Lung (tissue), 12 donors: ENCODE results near the gene NTF3. TPM values are rescaled to one million over a fixed set of nuclear protein-coding genes. Genes with fewer than 3 reads are reported as not detected.
A peak's percentile ranks its signal among the peaks of the same experiment; 100 is the strongest.

Experiments used
- ATAC-seq: fragments of 200-7000 bp; cut with Tn5 transposase; one replicate; pipeline ENCODE4 v1.9.1; 2020; ENCODE audit warnings: moderate number of reproducible peaks; ENCODE audit not compliant: insufficient read depth, low FRiP score
- DNase-seq, 3 donors: peaks; one replicate each; pipeline ENCODE4 v3.0.0-alpha.2; 2013 to 2017
- H3K27ac ChIP-seq, 2 donors: one replicate each; pipeline ENCODE4 v1.5.1; 2013; ENCODE audit warnings: mild to moderate bottlenecking in 2 of 2, moderate library complexity in 2 of 2, control low read depth in 1 of 2, inconsistent platforms in 1 of 2, low read depth in 1 of 2, low read length in 1 of 2
- H3K27me3 ChIP-seq, 3 donors: one replicate each; pipeline ENCODE4 v1.5.1; 2013; ENCODE audit warnings: low read length in 2 of 3; ENCODE audit not compliant: control insufficient read depth in 3 of 3, insufficient read depth in 3 of 3
- H3K36me3 ChIP-seq, 4 donors: one replicate each; pipeline ENCODE4 v1.5.1; 2013; ENCODE audit warnings: low read length in 4 of 4, mild to moderate bottlenecking in 1 of 4, moderate library complexity in 1 of 4; ENCODE audit not compliant: control insufficient read depth in 4 of 4, insufficient read depth in 4 of 4
- H3K4me1 ChIP-seq, 5 donors: one replicate each; pipeline ENCODE4 v1.5.1; 2013; ENCODE audit warnings: low read length in 5 of 5, mild to moderate bottlenecking in 2 of 5, moderate library complexity in 1 of 5; ENCODE audit not compliant: control insufficient read depth in 5 of 5, insufficient read depth in 5 of 5
- H3K4me3 ChIP-seq: one replicate; pipeline ENCODE4 v1.5.1; 2013; ENCODE audit warnings: mild to moderate bottlenecking, control low read depth, moderate library complexity
- H3K9ac ChIP-seq, 2 donors: one replicate each; pipeline ENCODE4 v1.5.1; 2013; ENCODE audit warnings: low read length in 2 of 2, control low read depth in 1 of 2; ENCODE audit not compliant: insufficient read depth in 1 of 2
- H3K9me3 ChIP-seq, 4 donors: one replicate each; pipeline ENCODE4 v1.5.1; 2013; ENCODE audit warnings: low read length in 3 of 4, mild to moderate bottlenecking in 1 of 4, moderate library complexity in 1 of 4; ENCODE audit not compliant: control insufficient read depth in 4 of 4, insufficient read depth in 3 of 4
- CTCF ChIP-seq: IDR thresholded peaks from 2 replicates; pipeline ENCODE4 v1.5.1; 2012; ENCODE audit warnings: mild to moderate bottlenecking; ENCODE audit errors: control extremely low read depth, extremely low read depth
- WGBS, 2 donors: extraction: QIAGEN DNeasy Blood & Tissue Kit; methylation state at CpG; one replicate each; pipeline ENCODE4 v1.1.7; 2013; 5-methylcytosine and 5-hydroxymethylcytosine counted together
- polyA plus RNA-seq, 2 donors: library from polyadenylated mRNA; stranded (reverse); fragments of 200-250 nt; gene quantifications; one replicate each; pipeline ENCODE4 v1.2.1, GENCODE V29; 2013
- total RNA-seq, 2 donors: library from RNA; depleted of rRNA in 1 of 2; stranded (reverse); fragments of >200 nt in 1 of 2; gene quantifications; one replicate each; pipeline ENCODE4 v1.2.1, GENCODE V29; 2014 to 2021
- donor health status: control.
- donor health status: control.
- donor health status: Bipolar disorder and iron deficiency.
- donor health status: healthy.
- donor health status: DM: yes; HTN: yes; CAD: no.

The NTF3 gene
- total and polyA plus RNA-seq, 4 donors = 0.84 to 2.7 (median 1.0) TPM

GRCh38 chr12:5523396-5524115, 91.6 kb downstream of the NTF3 start:
- no peaks in the 10 kb centered on the region for H3K4me1 ChIP-seq
- ATAC-seq (no peak), DNase-seq (no peak)
- peaks cover 0 to 3% (median 0%) of the 10 kb centered on the region in 4 donors for H3K9me3 ChIP-seq
- no peak overlapping the region for H3K27ac ChIP-seq
- no peak for TF ChIP-seq CTCF
- WGBS, 2 donors = 91 to 92% methylated on average over 24 of the region's 24 CpGs
- H3K36me3 ChIP-seq = no peaks in the 10 kb centered on the region
- H3K4me3 ChIP-seq = no peak overlapping the region
- H3K9ac ChIP-seq = no peak overlapping the region
- no peaks in the 10 kb centered on the region for H3K27me3 ChIP-seq

- no peaks in the 10 kb centered on the region for H3K27me3 ChIP-seq
- TF ChIP-seq CTCF = no peak
Observed at GRCh38 chr12:5524116-5524768, 92.3 kb downstream of the NTF3 start.

DNA sequence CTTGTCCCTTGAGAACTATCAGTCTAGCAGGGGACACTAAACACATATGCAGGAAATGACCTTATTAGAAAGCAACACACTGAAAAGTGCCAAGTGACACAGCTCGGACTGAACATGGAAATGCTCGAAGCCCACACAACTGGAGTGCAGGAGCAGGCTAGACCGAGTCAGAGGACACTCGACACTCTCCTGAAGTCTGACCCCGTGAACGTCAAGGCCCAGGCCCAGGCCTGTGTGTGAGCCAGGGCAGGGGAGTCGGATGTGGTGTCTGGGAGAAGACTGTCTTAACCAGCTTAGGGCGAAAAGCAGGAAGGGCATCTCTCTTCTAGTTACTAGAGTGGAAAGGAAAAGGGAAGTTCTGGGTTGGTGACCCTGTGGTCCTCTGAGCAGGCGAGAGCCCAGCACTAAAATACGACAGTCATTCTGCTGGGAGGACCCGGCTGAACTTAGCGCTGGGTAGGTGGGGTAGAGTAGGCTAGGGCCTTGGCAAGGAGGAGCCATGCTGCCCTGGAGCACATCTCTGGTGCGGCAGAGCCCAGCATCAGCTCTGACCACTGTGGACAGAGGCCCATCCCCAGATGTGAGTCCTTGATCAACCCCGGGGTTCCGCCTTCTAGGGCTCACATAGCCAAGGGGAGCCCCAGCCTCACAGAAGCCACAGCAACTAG, 93.0 kb downstream of the NTF3 start:
- H3K9me3 ChIP-seq = peaks cover 0 to 3% (median 0%) of the 10 kb centered on the region in 4 donors
- no peaks in the 10 kb centered on the region for H3K4me1 ChIP-seq
- peak overlapping the region; percentile 7 for H3K4me3 ChIP-seq
- 86 to 89% methylated on average over 15 of the region's 15 CpGs for WGBS, 2 donors
- no peaks in the 10 kb centered on the region for H3K27me3 ChIP-seq
- no peaks in the 10 kb centered on the region for H3K36me3 ChIP-seq
- H3K27ac ChIP-seq = no peak overlapping the region
- DNase-seq = no peak
- no peak for ATAC-seq
- TF ChIP-seq CTCF = no peak
- H3K9ac ChIP-seq = no peak overlapping the region

More at GRCh38 chr12:5524116-5524768, 92.3 kb downstream of the NTF3 start:
- Histone ChIP-seq H3K27ac (no peak overlapping the region), H3K9ac (no peak overlapping the region), H3K4me1 (no peaks in the 10 kb centered on the region), H3K4me3 (peak overlapping the region; percentile 7), H3K36me3 (no peaks in the 10 kb centered on the region), H3K9me3 (peaks cover 0 to 3% (median 0%) of the 10 kb centered on the region in 4 donors)
- no peak for ATAC-seq
- no peak for DNase-seq
- 96% methylated on average over 12 of the region's 12 CpGs for WGBS, 2 donors
